K562 (cell line): ENCODE results near the gene ZNF382.

Experiments used
- E2F8 ChIP-seq: fragments of 450-650 bp; IDR thresholded peaks from 2 replicates; pipeline ENCODE4 v1.7.1; 2018; ENCODE audit warnings: mild to moderate bottlenecking, low read depth; ENCODE audit not compliant: partially characterized antibody
- PCBP1 ChIP-seq: fragments of 200-400 bp; formaldehyde crosslinking; IDR thresholded peaks from 2 replicates; pipeline ENCODE4 v1.6.1; 2018; ENCODE audit warnings: mild to moderate bottlenecking, low read depth, low read length; ENCODE audit not compliant: poor library complexity, severe bottlenecking
- STAG1 ChIP-seq: sonication (generic); formaldehyde crosslinking; IDR thresholded peaks from 2 replicates; pipeline ENCODE4 v1.5.0; 2020; ENCODE audit warnings: missing genetic modification reagents, borderline replicate concordance
- ZNF253 ChIP-seq: fragments of 250-450 bp; sonication (Bioruptor Pico); conservative IDR thresholded peaks from 2 replicates; pipeline ENCODE4 v1.6.1; 2021; ENCODE audit warnings: mild to moderate bottlenecking
- TF ChIP-seq, protein P1 (sequence below), 2 experiments: fragments of 200-800 bp in 1 of 2; sonication (Bioruptor generic) in 1 of 2; sonication (generic) in 1 of 2; formaldehyde crosslinking in 1 of 2; IDR thresholded peaks in 1 of 2; conservative IDR thresholded peaks in 1 of 2; 2 replicates each; pipeline versions ENCODE4 v1.5.0 to v1.6.1; 2016 to 2020; ENCODE audit warnings: missing compliant biosample characterization in 1 of 2, missing genetic modification characterization in 1 of 2, missing genetic modification reagents in 1 of 2

- TF ChIP-seq, protein P1, sequence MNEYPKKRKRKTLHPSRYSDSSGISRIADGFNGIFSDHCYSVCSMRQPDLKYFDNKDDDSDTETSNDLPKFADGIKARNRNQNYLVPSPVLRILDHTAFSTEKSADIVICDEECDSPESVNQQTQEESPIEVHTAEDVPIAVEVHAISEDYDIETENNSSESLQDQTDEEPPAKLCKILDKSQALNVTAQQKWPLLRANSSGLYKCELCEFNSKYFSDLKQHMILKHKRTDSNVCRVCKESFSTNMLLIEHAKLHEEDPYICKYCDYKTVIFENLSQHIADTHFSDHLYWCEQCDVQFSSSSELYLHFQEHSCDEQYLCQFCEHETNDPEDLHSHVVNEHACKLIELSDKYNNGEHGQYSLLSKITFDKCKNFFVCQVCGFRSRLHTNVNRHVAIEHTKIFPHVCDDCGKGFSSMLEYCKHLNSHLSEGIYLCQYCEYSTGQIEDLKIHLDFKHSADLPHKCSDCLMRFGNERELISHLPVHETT (CRISPR knock-in tag; conservative IDR thresholded peaks at IDR 0.05 in 1 of 2, IDR thresholded peaks at IDR 0.05 in 1 of 2): no peak
- TF ChIP-seq ZNF253: no peak
- TF ChIP-seq STAG1 (CRISPR knock-in tag): no peak
- TF ChIP-seq E2F8: no peak
- no peak for TF ChIP-seq PCBP1
Measured at GRCh38 chr19:36679455-36679854, 74.3 kb downstream of the ZNF382 start.
